Measurements from ENCODE around the gene FOXA3.
A peak's percentile ranks its signal among the peaks of the same experiment; 100 is the strongest.

The FOXA3 gene

DNA sequence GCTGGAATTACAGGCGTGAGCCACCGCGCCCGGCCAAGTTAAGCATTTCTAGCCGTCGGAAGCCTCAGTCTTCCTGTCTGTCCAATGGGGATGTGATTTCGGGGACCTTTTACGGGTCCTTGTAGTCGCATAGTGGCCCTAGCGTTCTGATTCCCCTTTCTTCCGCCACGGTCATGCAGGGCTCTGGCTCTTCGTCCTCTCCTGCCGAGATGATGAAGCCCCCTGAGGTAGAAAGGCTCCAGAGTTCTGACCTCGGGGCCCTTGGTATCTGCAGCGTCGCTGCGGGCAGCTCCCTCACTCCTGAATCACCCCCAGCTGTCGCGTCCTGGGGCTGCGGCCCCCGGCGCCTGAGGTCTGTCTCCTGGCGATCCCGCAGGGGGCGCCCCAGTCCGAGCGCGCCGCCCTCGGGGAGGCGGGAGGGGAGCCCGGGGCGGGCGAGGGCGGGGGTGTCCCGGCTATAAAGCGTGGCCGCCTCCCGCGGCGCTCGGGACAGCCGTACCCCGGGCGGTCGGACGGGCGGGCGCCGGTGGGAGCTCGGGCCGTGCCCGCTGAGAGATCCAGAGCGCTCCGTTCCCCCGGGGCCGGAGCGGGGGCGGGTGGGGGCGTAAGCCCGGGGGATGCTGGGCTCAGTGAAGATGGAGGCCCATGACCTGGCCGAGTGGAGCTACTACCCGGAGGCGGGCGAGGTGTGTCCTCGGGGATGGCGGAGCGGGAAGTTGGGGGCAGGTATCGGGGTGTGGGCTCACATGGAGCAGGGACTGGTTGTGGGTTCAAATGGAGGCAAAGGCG lies at the start of gene FOXA3:
TSS of gene FOXA3 (plus strand) at position 487 of the 789 bp plus-strand sequence. CDS start at position 618, 131 bp downstream.
- DNase-seq (ENCODE audit: low read depth in 2 of 2): peak in 1 of 2 donors; percentile 21

DNA sequence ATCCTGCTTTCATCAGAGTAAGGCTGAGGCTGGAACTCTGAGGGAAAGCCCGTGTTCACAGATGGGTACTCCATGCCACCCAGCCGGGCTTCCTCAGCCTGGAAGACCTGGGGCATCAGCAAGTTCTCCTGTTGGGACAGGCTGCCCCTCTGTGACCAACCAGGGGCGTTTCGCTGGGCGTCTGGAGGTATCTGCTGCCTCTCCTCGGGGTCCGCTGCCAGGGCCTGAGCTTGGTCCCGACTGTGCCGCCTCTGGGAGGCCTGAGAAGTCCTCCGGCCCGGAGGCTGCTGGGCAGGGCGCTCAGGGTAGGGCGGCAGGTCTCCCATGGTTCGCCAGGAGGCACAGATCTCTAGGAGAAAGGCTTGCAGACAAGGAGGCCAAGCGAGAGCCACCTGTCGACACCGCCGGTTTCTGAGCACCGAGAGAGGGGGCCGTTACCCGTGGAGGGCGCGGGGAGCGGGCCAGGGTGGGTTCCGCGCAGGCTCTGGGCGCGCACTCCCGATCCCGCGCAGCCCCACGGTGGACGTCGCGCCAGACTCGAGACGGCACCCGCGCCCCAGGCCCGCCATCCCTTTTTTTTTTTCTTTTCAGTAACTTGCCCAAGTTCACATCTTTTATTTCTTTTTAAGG lies 49.2 kb upstream of the FOXA3 start, which contains the start of gene RSPH6A:
TSS of gene RSPH6A (minus strand) at position 458 of the 630 bp plus-strand sequence. CDS start at position 326, 132 bp downstream.
- no peak for DNase-seq (ENCODE audit: low read depth in 2 of 2)

DNA sequence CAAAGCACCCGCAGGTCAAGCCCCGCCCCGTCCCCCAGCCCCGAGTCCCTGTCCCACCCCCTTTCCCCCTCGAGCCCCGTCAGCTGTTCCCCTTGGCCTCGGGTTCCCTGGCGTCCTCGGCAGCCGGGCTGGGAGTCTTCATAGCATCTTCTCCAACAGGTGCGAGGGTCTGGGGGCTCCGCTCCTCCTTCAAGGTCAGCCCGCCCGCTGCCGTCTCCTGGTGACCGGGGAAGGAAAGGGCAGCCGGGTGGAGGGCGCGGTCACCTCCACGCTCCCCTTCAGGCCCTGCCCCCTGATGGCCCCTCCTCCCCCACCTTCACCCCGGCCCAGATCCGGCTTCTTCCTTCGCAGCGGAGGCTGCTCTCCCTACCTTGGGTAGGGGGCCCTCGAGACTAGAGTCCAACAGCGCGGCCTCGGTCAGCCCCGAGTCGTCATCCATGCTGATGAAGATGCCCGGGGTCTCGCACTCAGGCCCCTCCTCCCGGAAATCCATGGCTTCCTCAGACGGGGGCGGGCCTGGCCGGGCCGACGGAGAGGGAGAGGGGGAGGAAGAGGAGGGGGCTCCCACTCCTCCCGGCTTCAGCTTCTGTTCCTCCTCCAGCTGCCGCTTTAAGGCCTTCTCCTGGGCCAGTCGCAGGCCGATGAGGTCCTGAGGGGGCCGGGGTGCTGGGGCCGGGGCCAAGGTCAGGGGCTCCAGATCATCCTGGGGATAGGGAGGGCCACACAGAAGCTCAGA lies 48.5 kb upstream of the FOXA3 start:
- no peak for DNase-seq (ENCODE audit: low read depth in 2 of 2)

DNA sequence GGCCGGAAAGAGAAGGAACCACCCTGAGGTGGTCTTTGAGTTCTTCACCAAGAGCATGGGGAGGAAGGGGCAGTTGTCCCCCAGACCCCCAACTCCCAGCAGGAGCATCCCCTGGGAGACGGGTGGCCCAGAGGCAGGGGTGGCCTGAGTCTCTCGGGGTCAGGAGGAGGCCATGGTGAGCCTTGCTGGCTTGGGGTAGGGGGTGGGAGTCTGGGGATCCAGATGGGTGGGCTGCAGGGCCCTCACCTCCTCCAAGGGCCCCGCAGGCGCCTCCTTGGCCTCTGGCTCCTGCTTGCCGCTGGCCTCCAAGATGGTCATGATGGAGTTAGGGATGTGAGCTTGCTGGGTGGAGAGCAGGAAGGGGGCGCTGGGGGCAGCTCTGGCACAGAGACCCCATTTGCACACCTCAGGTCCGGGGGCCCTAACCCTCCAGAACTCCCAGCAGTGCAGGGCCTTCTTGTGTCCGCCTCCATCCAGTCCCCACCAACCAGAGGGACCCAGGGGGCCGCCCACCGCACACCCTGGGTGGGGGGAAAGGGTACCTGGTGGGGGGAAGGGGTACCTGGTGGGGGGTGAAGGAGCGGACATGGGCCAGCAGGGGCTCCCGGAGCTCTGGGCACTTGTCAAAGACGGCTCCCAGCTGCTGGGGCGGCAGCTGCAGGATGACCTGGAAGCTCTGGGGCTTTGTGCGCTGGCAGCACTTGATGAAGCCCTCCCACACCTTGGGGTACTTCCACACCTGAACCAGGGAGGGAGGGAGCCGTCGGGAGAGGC lies 47.7 kb upstream of the FOXA3 start:
- no peak for DNase-seq (ENCODE audit: low read depth in 2 of 2)

DNA sequence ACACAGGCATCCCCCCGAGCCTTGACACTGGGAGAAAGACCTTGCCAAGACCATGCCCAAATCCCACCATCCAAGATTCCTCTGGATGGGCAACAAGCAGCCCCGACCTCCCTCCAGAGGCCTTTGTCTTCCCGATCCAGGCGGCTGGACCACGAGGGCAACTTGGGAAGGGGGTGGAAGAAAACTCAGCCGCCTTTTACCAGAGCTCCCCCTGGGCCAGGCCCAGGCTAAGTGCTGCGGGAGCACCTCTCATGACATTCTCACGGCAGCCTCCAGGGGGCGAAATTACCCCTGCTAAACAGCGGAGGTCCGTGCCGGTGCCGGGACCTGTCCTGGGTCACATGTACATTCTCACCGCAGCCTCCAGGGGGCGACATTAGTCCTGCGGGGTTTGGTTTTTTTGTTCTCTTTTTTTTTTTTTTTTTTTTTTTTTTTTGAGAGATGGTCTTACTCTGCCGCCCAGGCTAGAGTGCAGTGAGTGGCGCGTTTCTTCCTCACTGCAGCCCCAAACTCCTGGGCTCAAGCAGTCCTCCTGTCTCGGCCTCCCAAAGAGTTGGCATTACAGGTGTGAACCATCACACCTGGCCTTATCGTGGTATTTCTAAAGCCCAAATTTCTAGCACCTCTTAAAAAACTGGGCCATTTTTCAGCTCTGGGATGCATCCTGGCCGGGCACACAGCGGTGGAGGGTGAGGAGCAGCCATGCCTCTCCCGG lies 47.0 kb upstream of the FOXA3 start:
- DNase-seq (ENCODE audit: low read depth in 2 of 2): peak; percentile 91 to 97

DNA sequence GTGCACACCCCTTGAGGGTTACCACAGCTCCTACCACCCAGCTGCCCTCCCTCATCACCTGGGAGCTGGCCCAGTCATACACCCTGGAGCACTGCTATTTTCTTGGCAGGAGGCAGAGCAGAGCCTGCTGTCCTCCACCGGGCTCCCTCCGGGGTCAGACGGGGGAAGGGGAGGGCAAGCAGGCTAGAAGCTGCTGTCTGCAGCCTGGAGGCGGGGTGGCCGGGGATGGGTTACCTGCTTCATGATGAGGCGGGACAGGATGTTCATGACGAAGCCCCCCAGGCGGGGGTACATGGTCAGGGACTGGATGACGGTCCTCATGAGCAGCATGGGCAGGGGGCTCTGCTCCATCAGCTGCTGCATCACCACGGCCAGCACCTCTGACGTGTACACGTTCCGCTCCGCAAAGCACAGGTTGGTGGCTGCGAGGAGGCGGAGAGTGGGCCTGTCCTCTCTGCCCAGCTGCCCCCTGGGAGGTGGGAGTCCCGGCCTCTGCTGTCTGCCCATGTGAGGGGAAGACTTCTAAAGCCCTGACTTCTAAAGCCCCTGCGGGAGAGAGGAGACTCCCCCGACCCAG lies 46.3 kb upstream of the FOXA3 start:
- no peak for DNase-seq (ENCODE audit: low read depth in 2 of 2)

DNA sequence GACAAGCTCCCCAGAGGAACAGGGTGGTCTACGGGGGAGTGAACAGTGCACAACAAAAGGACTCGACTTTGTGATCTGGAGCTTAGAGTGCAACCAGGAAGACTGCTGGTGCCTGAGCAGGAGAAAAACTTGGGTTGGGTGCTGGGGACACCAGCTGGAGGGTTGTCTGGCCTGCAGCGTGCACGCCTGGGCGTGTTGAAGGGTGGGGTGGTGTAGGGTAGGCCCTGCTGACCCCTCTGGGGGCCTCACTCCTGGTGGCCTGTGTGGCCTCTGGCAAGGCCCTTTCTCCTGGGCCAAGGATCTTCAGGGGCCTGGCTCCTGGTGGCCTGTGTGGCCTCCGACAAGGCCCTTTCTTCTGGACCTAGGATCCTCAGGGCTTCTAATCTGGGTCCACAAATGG lies 44.4 kb upstream of the FOXA3 start:
- no peak for DNase-seq (ENCODE audit: low read depth in 2 of 2)

DNA sequence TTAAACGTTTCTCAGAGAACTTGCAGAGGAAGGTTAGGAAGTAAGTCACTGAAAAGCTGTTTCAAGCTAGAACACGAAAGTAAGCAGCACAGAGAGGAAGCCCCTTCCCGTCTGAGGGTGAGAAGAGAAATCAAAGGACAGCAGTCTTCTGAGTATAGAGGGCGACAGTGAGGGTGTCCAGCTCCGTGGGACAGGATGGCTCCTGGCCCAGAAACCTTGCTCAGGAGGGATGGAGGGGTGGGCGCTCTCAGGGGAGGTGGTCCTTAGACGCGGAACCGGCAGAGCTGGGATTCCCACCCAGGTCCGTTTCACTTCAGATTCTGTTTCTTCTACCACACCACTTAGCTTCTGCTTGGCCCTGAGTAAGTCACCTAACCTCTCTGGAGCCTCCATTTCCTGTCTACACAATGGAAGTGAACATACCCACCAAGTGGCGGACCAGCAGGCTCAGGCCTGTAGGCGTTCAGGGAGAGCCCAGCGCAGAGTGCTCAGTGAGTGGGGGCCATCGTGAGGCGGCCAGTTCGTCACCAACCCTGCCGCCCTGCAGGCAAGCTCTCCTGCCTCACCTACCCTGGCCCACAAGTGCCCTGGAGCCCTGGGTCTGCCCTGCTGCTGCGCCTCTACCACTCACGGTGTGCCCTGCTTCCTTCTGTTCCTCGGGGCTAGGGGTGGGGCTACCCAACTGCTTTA lies 43.6 kb upstream of the FOXA3 start:
- no peak for DNase-seq (ENCODE audit: low read depth in 2 of 2)

DNA sequence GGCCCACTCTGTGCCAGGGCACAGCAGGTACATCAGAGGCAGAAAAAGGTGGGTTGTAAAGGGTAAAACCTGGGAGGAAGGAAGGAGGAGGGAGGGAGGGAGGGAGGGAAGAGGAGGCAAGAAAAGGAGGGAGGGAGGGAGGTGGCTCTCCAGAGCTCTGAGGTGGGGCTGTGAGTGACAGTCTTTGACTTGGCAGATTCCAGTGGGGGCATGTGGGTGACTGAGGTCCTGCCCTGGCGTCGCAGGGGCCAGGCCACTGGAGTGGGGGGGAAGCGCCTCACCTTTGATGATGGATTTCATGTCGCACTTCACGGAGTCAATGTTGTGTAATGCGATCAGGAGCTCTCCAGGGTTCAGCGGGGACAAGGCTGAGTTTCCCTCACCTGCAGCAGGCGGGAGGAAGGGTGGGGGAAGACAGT lies 43.0 kb upstream of the FOXA3 start:
- no peak for DNase-seq (ENCODE audit: low read depth in 2 of 2)

DNA sequence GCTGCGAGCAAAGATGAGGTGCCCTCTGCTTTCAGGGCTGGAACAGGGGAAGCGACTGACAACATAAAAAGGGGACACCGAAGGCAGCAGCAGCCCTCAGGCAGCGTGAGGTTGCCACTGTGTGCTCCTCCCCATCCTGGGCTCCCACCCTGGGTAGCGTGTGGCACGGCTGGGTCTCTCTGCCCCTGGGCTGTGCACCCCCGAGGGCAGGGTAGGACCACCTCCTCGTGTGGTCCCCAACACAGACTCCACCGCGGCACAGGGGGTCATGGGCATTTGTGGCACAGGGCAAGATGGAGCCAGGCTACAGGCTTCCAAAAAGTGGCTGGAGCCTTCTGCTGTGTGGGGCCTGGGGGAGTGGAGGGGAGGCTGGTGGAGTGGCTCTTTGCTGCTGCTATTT lies 42.6 kb upstream of the FOXA3 start:
- DNase-seq (ENCODE audit: low read depth in 2 of 2): no peak

DNA sequence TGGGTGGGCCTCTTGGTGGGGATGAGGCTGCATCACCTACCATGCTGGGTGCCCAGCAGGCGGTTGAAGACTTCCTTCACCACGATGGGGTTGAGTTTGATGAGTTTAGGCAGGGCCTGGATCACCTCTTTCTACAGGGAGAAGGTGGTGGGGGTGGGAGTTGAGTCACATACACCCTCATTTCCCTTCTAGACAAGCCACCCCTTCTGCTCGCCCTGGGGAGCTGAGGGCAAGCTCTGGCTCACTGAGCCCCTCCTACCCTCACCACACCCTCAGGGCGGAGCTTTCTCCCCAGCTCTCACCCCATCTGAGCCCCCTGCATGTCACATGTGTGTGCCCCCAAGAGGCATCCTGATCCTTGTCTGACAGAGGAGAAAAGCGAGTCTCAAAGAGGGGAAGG lies 41.4 kb upstream of the FOXA3 start:
- no peak for DNase-seq (ENCODE audit: low read depth in 2 of 2)

DNA sequence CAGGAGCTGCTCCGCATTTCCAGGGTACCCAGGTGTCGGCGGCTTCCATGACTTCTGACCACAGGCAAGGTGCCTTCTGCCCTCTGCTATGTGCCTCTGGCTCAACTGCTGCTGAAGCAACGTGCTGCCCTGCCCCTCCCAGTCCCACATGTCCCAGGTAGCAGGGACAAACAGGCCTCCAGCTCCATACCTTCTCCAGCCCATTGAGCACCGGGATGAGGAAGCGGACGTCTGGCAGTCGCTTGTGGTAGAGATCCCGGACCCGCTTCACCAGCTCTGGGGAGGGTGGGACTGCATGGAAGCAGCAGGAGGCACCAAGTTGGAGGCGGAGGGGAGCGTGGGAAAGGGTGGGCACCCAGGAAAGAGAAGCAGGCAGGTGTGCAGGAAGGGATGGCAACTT lies 40.9 kb upstream of the FOXA3 start:
- DNase-seq (ENCODE audit: low read depth in 2 of 2): no peak

DNA sequence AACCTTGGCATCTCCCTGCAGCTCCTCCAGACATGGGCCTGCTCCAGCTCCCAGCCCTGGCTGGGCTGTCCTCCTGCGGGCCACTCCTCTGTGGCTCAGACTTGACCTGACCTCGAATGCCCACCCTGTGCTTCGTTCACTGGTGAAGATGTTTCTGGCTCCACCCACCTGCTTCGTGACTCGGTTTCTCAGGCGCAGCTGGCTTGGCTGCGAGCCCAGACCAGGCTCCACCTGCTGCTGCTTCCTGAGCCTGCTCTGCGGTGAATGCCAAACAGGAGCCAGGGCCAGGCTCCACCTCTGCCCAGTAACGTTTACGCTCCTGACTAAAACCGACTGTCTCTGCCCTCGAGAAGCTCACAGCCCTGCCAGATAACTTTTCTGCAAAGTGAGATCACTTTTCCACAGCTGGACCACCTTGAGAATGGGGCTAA lies 40.1 kb upstream of the FOXA3 start:
- no peak for DNase-seq (ENCODE audit: low read depth in 2 of 2)

DNA sequence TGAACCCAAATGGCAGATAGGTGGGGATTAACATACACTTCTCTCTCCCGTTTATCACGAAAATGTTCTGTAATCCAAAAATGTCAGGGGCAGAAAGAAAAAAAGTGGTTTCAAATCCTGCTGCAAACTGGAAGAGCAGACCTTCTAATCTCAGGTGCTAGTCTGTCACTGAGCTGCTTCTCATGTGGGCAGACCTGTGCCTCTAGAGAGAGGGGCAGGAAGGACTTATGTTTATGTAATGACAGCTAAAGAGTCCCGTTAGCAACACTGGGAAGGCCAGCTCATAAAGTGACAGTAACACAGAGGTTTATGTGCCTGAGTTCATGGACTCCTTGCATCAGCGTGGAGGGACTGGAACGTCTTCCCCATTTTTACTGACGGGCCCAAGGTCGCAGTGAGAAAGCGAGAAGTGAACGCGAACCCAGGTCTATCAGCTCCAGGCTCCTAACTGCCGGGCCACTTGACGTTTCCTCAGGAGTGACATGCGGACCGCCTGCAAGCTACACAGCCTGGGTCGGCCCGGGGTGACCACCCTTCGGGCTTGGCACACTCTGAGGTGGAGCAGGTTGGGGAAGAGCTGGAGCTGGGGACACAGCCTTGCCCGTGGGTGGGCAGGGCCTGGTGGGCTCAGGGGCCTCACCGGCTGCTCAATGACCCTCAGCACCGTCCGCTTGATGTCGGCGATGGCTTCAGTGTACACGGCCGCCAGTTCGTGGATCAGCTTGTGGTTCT lies 39.4 kb upstream of the FOXA3 start:
- DNase-seq (ENCODE audit: low read depth in 2 of 2): no peak

DNA sequence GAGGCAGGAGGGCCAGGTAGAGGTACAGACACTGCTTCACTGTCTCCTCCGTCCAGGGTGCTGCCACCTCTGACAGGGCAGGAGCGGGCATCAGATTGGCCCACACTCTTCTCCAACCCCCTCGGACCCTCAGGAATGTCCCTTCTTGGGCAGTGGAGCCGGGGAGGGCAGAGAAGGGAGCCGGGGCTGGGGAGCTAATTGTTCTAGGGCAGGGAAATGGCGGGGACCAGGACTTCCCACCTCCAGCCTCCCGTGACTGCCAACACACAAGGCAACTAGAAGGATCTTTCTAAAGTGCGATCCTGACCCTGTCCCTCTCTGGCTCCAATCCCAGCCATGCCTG lies 38.9 kb upstream of the FOXA3 start:
- no peak for DNase-seq (ENCODE audit: low read depth in 2 of 2)

DNA sequence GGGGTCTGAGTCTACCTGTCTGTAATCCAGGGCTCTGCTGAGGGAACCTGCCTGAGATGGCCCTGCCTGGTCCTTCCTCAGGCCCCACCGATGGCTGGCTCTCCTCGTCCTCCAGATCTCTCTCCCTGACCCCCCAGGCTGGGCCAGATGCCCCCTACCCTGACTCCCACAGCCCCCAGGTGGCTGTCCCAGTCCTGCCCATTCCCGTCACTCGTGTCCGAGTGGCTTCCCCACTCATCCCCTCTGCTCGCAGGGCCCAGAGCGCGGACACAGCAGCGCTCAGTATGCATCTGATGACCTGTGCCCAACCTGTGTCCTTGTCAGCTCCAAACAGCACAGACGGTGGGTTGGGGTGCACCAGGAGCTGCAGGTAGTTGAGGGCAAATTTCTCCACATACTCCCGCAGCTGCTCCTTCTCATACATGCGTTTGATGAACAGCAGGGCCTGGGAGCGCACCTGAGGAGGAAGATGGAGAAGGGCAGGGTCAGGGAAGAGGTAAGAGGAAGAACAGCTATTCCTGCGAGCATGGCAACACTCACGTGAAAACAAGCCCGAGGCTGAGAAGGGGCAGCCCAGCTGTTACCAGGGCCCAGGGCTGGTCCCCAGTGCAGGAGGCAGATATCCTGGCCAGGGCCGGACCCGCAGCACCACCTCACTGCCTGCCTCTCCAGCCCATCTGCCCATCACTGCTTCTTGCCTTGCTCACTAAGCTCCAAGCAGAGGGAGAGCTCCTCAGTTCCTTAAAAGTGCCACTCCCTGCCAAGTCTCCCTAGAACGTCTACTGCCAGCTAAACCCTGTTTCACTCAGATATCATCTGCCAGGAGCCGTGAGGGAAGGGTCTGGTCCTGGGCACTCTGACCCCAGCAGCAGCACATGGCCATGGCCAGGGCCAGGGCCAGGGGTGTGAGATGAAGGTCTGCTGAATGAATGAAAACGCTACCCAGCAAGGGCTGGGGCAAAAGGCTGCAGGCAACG lies 37.9 kb upstream of the FOXA3 start:
- no peak for DNase-seq (ENCODE audit: low read depth in 2 of 2)

DNA sequence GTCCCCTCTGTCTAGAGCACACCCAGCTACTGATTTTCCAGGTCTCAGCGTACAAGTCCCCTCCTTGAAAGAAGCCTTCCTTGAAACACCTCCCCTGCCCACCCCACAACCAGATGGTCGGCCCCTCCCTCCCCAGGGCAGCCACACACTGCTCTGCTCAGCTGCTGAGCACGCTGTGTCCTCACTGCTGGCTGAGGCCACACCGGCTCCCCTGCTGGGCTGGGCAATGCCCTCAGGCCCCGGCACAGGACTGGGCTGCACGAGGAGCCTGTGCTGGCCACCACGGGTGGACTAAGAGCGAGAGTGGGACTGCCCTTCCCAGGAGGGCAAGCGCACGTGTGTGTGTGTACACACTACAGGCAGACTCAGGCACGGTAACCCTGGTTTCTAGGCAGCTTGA lies 37.2 kb upstream of the FOXA3 start:
- no peak for DNase-seq (ENCODE audit: low read depth in 2 of 2)

DNA sequence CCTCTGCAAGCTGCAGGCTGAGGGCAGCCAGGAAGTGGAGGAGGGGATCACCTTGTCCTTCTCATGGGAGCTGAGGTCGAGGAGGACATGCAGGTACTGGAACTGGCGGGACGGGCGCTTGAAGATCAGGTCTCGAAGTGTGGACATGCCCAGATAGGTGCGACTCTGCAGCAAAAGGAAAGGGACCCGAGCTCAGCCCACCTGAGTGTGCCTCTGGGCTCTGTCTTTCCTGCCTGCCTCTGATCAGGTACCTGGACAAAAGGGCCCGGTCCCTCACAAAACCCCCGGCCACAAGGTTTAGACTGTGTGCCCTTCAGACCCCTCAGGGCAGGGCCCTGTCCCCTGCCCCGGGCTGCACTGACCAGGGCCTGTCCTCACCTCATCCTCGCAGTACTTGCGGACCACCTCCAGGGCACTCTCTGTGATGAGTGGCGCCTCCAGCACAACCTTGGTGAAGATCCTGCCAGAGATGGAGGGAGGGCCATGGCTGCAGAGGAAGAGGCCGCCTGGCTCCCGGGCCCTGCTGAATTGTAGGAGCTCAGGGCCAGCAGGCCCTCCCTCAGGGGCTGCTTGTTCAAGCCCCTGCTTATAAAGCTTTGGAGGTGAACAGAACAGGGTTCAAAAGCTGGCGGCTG lies 36.5 kb upstream of the FOXA3 start:
- no peak for DNase-seq (ENCODE audit: low read depth in 2 of 2)

All from stimulated activated CD4-positive, alpha-beta T cell treated with anti-CD3 and anti-CD28 coated beads, Interleukin-1b, Interleukin-23, amount 100 ng/mL, for 1 hour (primary cell).